ENCODE results near the gene DENND4B. TPM values are rescaled to one million over a fixed set of nuclear protein-coding genes. Genes with fewer than 3 reads are reported as not detected.

The DENND4B gene
- total and polyA plus RNA-seq, 9 of the 15 experiments (the other 6 are each of a cell fraction or from before 2014, with no cell fraction given), result 9.5 to 80.5 (median 23.1) TPM

DNA sequence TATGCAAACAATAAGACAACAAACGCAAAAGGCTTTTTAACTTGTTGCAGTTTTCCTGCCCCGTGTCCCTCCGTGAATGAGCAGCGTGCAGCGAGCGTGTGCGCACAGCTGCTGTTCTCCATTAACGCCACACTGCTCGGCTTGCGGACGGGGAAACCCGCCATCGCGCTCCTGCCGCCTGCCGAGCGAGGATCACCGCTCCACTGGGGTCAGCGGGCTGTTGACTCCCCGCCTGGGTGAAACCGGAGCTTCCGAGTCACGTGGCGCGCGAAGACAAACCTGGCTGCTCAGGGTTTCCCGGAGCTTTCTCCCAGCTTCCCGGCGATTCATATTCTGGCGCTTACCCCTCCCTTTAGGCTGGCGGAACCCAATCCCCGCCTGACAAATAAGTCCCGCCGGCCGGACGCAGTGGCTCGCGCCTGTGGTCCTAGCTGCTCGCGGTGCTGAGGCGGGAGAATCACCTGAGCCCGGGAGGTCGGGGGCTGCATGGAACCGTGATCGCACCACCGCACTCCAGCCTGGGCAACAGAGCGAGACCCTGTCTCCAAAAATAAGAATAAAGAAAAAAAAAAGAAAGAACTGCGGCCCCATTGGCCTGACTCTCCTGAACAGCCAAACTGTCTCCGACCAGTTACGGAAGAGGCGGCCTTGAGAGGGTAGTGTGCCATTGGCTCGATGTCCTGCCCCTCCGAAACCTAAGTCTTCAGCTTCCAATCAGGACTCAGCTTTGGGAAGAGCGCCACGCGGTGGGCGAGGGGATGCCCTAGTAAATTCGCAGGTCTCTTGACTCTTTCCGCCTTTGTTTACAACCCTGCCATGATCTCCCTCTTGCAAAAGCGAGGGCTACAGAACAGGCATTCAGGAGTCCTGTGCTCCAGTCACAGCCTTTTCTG lies 20.8 kb upstream of the DENND4B start, which contains the start of gene CREB3L4 (continued):
- TF ChIP-seq RFX5 (IDR thresholded peaks at IDR 0.05; ENCODE audit: low read depth, low read length) (no peak), ZNF384 (IDR thresholded peaks at IDR 0.05; ENCODE audit: low read depth, low read length) (peak; percentile 92), ZKSCAN8 (CRISPR knock-in tag; IDR thresholded peaks at IDR 0.05) (no peak), U2AF2 (optimal IDR thresholded peaks at IDR 0.05; ENCODE audit: low read depth, low read length) (no peak), NFYB (IDR thresholded peaks at IDR 0.05; ENCODE audit: extremely low read depth, insufficient read length) (peak; percentile 99), POLR2A (conservative IDR thresholded peaks at IDR 0.05) (peak; percentile 91), ARID1B (IDR thresholded peaks at IDR 0.05) (no peak; the same call in 1 of the 2 replicates), TCF3 (CRISPR knock-in tag; IDR thresholded peaks at IDR 0.05) (no peak), THRAP3 (IDR thresholded peaks at IDR 0.05; ENCODE audit: borderline replicate concordance) (no peak), KLF1 (tag; IDR thresholded peaks at IDR 0.05) (no peak), MIER1 (IDR thresholded peaks at IDR 0.05; ENCODE audit: low read depth) (no peak), POLR2AphosphoS2 (IDR thresholded peaks at IDR 0.05; ENCODE audit: low read length) (peak; percentile 46; the same call in 1 of the 2 replicates), SETDB1 (IDR thresholded peaks at IDR 0.05; ENCODE audit: low read length) (no peak), PURB (CRISPR knock-in tag; IDR thresholded peaks at IDR 0.05; ENCODE audit: low read depth) (no peak), ZNF445 (CRISPR knock-in tag; IDR thresholded peaks at IDR 0.05; ENCODE audit: low read depth) (no peak), MTA3 (IDR thresholded peaks at IDR 0.05; ENCODE audit: borderline replicate concordance) (peak; percentile 55; the same call in 1 of the 2 replicates), TEAD2 (tag; IDR thresholded peaks at IDR 0.05) (no peak), COPS2 (conservative IDR thresholded peaks at IDR 0.05) (no peak), ELF4 (CRISPR knock-in tag; IDR thresholded peaks at IDR 0.05) (no peak), WHSC1 (IDR thresholded peaks at IDR 0.05; ENCODE audit: low read length) (no peak), SAP30 (IDR thresholded peaks at IDR 0.05; ENCODE audit: borderline replicate concordance, insufficient read depth, low read depth, low read length, poor library complexity, severe bottlenecking) (peak; percentile 85), HIVEP1 (CRISPR knock-in tag; IDR thresholded peaks at IDR 0.05) (no peak), IRF2 (CRISPR knock-in tag; IDR thresholded peaks at IDR 0.05) (no peak), SMARCB1 (IDR thresholded peaks at IDR 0.05; ENCODE audit: insufficient read length, low read depth) (no peak), MBD2 (IDR thresholded peaks at IDR 0.05; ENCODE audit: borderline replicate concordance, low read depth) (peak; percentile 96), ZFP1 (CRISPR knock-in tag; IDR thresholded peaks at IDR 0.05) (no peak), KLF13 (tag; IDR thresholded peaks at IDR 0.05; ENCODE audit: borderline replicate concordance, low read depth) (no peak)
- TF ChIP-seq, protein P1, sequence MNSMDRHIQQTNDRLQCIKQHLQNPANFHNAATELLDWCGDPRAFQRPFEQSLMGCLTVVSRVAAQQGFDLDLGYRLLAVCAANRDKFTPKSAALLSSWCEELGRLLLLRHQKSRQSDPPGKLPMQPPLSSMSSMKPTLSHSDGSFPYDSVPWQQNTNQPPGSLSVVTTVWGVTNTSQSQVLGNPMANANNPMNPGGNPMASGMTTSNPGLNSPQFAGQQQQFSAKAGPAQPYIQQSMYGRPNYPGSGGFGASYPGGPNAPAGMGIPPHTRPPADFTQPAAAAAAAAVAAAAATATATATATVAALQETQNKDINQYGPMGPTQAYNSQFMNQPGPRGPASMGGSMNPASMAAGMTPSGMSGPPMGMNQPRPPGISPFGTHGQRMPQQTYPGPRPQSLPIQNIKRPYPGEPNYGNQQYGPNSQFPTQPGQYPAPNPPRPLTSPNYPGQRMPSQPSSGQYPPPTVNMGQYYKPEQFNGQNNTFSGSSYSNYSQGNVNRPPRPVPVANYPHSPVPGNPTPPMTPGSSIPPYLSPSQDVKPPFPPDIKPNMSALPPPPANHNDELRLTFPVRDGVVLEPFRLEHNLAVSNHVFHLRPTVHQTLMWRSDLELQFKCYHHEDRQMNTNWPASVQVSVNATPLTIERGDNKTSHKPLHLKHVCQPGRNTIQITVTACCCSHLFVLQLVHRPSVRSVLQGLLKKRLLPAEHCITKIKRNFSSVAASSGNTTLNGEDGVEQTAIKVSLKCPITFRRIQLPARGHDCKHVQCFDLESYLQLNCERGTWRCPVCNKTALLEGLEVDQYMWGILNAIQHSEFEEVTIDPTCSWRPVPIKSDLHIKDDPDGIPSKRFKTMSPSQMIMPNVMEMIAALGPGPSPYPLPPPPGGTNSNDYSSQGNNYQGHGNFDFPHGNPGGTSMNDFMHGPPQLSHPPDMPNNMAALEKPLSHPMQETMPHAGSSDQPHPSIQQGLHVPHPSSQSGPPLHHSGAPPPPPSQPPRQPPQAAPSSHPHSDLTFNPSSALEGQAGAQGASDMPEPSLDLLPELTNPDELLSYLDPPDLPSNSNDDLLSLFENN (IDR thresholded peaks at IDR 0.05; ENCODE audit: low read depth in 2 of 2, low read length in 2 of 2), result 0 out of 4 replicates have a peak, but pooled peaks of 1 of the 2 experiments have one; percentile 40

All from K562 (cell line).